Measurements from ENCODE around the gene KMT5B.

DNA sequence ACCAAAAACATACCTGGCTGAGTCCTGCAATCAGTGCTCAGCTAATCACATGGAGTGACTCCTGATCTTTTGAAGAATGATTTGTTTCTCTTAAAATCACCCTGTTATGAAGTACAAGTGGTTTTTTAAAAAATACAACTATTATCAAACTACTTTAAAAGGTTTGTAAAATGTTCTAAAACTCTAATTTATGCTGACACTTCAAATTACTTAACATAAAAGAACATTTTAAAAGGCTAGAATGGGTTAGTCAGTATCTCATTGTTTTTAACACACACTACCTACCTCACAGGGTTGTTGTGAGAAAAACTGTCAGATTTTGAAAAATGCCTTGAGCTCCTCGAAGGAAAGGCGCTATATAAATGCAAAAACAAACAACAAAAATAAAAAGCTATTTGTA is 33.2 kb downstream of the KMT5B start:
- no peak for TF ChIP-seq CTCF (tag by site-specific recombination; IDR thresholded peaks at IDR 0.05)
- no peak for TF ChIP-seq ZNF776 (tag by site-specific recombination; IDR thresholded peaks at IDR 0.05; ENCODE audit: borderline replicate concordance)
- TF ChIP-seq, protein P1, sequence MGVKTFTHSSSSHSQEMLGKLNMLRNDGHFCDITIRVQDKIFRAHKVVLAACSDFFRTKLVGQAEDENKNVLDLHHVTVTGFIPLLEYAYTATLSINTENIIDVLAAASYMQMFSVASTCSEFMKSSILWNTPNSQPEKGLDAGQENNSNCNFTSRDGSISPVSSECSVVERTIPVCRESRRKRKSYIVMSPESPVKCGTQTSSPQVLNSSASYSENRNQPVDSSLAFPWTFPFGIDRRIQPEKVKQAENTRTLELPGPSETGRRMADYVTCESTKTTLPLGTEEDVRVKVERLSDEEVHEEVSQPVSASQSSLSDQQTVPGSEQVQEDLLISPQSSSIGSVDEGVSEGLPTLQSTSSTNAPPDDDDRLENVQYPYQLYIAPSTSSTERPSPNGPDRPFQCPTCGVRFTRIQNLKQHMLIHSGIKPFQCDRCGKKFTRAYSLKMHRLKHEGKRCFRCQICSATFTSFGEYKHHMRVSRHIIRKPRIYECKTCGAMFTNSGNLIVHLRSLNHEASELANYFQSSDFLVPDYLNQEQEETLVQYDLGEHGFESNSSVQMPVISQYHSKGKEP (tag by site-specific recombination; IDR thresholded peaks at IDR 0.05) = no peak
- TF ChIP-seq SALL2 (tag by site-specific recombination; IDR thresholded peaks at IDR 0.05; ENCODE audit: borderline replicate concordance) = no peak
- no peak for TF ChIP-seq ZNF274 (IDR thresholded peaks at IDR 0.05; ENCODE audit: low read length)
- TF ChIP-seq ZNF274 (tag by site-specific recombination; IDR thresholded peaks at IDR 0.05; ENCODE audit: borderline replicate concordance) = no peak

Data from HEK293 (cell line).